Activated CD4-positive, alpha-beta T cell treated with anti-CD3 and anti-CD28 coated beads, Interleukin-10, Interleukin-2, amounts not matched to agents 100 ng/mL and 50 ng/mL, durations not matched to agents 16 hours and 8 hours (primary cell): ENCODE results near the gene PPP1R9B.

Experiments used
- DNase-seq: peaks from one replicate; pipeline ENCODE4 v3.0.0-alpha.2; 2020

PPP1R9B gene

DNA sequence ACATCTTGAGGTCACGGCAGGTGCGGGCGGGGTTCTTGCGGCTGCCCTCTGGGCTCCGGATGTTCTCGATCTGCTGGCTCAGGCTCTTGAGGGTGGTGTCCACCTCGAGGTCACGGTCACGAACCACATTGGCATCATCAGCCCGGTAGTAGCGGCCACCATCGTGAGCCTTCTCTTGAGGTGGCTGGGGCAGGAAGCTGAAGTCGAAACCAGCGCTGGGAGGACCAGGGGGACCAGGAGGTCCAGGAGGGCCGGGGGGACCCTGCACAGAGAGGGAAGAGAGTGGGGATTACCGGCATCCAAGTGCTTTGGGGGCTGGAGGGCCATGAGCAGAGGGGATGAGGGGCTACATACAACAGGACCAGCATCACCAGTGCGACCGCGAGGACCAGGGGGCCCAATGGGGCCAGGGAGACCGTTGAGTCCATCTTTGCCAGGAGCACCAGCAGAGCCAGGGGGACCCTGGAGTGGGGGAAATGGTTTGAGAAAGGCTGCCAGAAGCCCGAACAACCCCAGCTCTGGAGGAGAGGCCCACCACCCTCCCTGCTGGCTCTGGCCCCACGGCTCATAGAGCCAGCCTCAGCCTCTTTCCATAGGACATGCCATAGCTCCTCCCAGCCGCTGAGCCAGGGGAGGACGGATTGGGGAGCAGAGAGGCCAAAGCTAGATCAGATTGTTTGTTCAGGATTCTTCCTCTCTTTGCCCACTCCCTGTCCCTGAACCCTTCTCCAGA, 36.4 kb upstream of the PPP1R9B start:
- no peak for DNase-seq

DNA sequence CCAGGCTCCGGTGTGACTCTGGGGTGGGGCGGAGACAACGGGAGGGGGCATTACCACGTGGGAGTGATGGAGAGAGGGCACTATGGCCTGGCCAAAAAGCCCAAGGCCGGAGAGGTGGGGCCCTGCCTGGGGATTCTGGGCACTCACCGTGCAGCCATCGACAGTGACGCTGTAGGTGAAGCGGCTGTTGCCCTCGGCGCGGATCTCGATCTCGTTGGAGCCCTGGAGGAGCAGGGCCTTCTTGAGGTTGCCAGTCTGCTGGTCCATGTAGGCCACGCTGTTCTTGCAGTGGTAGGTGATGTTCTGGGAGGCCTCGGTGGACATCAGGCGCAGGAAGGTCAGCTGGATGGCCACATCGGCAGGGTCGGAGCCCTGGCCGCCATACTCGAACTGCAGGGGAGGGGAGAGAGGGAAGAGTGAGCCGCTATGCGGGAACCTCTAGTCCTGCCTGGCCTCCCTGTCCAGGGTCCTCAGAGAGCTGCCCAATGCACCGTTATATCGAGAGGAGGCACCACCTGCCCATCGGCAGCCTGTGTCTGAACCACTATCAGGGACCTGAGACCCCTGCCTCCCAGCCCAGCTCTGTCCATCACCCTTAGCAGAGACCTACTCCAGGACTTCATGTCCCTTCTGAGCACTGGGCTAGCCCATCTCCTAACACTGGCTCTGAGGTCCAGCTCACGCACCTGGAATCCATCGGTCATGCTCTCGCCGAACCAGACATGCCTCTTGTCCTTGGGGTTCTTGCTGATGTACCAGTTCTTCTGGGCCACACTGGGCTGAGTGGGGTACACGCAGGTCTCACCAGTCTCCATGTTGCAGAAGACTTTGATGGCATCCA, 35.4 kb upstream of the PPP1R9B start:
- no peak for DNase-seq

DNA sequence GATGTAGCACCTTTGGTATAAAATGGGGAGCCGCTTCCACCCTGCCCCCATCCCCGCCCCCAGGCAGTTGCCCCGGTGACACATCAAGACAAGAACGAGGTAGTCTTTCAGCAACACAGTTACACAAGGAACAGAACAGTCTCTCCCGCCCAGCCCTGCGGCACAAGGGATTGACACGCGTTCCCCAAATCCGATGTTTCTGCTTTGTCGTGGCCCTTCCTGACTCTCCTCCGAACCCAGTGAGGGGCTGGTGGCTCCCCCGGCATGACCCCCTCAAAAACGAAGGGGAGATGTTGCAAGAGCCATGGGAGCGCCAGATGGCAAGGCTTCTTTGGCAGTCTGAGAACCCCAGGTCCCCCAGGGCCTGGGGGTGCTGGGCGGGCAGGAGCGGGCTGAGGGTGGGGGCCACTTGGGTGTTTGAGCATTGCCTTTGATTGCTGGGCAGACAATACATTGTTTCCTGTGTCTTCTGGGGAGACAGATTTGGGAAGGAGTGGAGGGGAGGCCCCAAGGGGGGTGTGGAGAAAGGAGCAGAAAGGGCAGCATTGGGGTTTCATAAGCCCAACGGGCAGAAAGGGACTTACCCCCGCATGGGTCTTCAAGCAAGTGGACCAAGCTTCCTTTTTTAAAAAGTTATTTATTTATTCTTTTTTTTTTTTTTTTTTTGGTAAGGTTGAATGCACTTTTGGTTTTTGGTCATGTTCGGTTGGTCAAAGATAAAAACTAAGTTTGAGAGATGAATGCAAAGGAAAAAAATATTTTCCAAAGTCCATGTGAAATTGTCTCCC, 34.3 kb upstream of the PPP1R9B start:
- DNase-seq: no peak

DNA sequence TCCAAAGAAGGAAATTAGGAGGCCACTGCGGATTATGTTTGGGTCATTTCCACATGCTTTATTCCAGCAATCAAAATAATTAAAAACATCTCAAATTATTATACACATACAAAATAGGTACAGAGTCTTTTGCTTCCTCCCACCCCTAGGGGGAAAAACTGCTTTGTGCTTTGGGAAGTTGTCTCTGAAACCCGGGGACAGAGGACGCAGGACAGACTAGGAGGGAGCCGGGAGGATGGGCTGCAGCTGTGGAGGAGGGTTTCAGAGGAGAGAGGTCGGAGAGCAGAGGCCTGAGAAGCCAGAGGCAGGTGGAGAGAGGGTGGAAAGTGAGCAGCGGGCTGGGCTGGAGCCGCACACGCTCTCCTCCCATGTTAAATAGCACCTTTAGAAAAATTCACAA, 33.6 kb upstream of the PPP1R9B start:
- no peak for DNase-seq

DNA sequence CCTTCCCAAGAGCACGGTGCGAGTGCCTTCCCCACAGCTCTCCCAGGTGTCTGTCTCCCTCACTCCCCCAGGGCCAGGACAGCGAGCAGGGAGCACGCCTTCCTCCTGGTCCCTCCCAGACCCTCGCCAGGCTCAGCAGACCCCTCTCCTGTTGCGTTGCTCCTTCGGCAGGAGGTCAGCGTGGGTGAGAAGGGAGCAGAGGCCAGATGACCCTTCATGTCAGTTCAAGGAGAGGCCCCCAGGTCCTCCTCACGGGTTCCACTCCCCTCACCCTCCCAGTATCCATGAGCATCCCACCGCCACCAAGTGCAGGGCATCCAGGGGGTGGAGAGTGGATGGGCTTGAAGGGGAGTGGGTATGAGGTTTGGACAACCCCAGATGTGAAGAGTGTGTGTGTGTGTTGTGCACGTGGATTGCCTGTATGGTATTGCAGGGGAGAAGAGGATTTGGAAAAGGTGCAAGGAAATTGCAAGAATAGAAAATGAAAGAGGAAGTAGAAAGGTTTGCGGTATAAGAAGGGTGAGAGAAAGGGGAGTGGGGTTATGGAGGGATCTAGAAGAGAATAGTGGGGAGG, 33.0 kb upstream of the PPP1R9B start:
- no peak for DNase-seq

DNA sequence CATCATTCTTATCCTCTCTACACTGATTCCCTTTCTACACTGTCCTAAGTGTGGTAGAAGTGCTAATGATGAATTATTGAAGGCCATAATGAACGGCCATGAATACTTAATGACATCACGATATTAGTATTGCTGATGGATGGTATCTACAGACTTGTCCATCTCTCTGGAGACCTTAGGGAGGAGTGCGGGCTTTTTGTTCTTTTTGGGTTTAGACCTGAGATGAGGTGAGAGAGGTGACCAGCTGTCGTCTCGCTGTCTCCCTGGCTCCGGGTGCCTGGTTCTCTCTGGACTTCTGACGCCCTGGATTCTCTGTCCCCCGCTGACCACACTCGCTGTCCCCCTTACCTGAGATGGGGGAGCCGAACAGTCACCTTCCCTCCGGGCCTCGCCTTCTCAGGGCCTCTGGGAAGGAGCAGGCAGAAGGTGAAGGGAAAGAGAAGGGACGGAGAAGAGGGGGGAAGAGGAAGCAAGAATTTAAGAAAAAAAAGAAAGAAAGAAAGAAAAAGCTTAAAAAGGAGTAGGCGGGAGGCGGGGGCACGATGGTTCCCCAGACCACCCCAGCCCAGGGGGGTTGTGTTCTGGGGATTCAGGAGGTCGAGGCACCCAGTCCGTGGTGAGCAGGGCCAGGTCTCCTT, 32.4 kb upstream of the PPP1R9B start:
- DNase-seq: no peak

DNA sequence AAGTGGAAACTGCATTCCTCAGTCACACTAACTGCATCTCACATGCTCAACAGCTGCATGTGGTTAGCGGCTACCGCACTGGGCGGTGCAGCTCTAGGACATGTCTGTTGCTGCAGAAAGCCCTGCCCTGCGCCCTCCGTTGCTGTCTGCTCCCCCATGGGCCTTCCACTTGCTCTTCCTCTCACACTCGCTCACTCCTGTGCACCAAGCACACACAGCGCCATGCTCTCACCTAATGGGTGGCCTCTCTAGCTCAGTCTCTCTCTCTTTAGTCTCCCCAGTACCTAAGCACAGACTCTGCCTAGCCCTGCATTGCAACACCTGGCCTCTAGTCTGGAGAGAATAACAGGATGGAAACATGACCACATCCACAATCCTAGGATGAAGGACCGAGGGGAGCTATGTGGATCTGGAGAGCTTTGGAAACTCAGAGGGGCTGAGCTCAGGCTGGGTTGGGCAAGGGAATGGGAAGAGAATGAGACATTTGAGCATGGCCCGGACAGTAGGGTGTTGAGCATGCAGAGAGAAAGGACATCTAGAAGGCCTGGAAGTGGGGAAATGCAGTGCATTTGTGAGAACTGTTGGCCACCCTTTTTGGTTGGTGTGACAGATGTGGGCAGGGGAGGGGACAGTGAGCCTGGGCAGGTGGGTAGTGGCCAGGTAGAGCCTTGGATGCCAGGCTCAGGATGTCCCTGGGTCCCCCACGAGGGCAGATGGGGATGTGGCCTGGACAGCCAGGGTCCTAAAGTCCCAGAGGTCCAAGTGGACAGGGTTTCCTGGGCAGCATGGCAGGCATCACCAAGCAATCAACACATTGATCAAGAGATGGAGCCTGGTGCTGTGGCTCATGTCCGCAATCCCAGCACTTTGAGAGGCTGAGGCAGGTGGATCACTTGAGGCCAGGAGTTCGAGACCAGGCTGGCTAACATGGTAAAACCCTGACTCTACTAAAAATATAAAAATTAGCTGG, 31.4 kb upstream of the PPP1R9B start:
- no peak for DNase-seq

DNA sequence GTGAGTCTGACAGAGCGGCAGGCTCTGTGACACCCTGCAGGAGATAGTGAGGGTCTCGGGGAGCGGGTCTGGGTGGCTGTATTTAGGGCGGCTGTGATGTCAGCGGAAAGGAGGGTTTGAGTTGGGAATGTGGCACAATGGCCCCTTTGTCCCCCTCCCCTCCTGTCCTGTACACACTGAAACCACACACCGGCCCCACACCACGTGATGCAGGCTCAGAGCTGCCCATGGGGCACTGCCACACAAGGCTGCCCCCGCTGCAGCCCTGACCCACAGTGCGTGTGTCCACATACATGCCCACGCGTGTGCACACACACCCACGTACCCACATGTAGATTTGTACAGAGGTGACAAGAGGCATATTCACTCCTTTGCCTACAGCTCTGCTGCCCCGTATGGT, 30.7 kb upstream of the PPP1R9B start:
- DNase-seq: no peak

DNA sequence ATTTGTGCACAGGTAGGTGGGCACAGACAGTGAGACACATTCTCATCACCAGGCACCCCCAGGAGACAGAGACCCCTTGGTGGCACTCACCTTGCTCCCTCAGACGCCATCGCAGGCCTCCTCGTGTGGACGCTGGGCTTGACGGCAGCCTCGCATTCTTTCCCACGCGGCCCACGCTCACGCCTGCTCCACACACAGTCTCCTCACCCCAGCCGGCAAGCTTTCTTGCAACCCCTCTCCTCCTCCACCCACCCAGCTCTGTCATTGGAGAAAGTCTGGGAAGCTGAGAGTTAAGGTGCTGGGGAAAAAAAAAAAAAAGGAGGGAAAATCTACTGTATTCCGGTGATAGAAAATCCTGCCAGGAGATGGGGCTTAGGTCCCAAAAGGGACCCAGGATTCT, 30.1 kb upstream of the PPP1R9B start:
- no peak for DNase-seq

DNA sequence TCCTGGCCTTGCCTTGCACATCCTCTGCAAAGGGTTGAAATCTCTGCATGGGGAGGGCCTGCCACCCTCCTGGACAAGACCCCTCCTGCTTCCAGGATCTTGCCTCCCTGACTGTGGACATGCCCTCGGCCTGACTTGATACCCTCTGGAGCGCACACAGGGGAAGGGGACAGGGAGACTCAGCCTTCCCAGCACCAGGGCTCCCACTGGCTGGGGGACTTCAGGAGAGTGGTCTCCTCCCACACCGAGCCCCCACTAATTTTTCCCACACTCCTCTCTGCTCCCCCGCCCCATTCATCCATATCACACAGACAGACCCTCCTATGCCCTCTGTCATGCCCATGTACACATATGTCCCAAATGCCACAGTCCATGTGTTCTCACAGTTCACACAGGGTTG, 29.6 kb upstream of the PPP1R9B start:
- DNase-seq: no peak

DNA sequence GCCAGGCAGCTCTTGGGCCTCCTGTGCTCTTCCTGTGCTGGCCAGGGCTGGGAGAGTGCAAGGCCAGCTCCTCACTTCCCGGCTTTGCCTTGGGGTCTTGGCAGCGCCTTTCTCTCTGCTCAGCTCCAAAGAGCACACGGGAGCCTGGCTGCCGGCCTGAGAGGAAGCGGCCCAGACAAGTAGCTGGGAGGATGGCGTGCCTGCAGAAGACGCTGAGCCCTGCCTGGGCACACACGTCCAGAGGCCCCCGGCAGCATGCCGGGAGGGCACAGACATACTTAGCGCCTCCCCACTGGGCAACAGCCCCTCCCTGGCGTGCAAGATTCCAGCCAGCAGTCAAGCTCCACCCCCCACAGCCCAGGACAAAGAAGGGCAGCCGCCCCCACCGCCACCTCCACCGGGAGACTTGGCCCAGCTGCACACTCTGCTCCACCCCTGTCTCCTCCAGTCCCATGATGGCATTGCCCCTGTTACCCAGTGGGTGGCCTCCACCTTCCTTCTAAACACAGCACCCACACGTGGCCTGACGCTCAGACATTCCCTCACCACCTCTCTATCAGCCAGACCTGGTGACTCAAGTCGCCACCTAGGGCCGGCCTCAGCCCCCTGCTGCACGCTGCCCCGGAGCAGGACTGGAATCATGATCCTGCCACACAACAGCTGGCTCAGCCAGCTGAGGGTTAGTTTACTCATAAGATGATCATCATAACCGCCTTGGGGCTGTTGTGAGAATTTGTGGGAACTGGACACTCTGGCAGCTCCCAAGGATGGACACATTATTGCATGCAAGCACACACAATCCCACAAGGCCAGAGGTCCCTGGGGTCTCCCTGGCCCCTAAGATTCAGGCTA, 27.7 kb upstream of the PPP1R9B start:
- DNase-seq: peak; percentile 57

DNA sequence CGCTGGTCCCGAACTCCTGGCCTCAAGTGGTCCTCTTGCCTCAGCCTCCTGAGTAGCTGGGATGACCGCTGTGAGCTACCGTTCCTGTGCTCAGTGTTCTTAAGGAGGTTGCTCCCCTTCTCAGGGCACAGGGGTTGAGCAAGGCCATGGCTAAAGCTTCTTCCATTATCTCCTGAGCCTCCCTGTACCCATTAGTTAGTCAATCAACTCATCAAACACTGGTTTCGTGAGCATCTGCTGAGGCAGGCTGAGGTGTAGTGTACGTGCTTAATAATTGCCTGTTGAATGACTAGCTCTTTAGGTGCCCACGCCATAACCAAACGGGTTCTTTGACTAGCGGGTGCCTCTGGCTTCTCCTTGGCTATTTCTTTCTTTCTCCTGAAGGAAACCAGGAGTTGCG, 27.0 kb upstream of the PPP1R9B start:
- DNase-seq: no peak

DNA sequence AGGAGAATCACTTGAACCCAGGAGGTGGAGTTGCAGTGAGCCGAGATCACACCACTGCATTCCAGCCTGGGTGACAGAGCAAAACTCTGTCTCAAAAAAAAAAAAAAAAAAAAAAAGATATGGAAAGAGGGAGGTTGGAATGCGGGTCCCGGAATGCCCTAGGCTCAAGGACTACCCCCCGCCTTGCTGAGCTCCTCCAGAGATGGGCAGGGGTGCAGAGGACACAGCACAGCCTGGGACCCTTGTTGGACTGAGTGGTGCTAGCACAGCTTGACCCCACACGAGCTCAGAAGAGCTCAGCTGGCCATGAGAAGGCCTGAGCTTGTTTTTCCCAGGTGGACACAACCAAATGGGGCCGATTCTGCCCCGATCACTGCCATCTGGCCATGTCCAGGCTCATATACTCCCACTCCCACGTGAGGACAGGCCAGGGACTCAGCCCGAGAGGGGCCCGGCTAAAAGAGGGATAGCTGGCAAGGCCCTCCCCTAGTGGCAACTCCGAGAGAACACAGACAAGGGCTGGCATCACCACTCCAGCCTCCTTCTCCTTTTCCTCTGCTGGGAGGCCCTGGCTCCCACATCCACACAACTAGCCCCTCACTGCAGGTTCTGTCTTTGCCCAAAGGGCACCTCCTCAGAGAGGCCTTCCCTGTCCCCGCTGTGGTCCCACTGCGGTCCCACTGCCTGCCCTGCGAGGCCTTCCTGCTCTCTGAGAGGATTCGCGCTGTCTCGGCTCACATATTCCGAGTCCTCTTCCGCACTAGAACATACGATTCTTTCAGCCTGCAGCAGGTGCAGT, 26.3 kb upstream of the PPP1R9B start:
- no peak for DNase-seq

DNA sequence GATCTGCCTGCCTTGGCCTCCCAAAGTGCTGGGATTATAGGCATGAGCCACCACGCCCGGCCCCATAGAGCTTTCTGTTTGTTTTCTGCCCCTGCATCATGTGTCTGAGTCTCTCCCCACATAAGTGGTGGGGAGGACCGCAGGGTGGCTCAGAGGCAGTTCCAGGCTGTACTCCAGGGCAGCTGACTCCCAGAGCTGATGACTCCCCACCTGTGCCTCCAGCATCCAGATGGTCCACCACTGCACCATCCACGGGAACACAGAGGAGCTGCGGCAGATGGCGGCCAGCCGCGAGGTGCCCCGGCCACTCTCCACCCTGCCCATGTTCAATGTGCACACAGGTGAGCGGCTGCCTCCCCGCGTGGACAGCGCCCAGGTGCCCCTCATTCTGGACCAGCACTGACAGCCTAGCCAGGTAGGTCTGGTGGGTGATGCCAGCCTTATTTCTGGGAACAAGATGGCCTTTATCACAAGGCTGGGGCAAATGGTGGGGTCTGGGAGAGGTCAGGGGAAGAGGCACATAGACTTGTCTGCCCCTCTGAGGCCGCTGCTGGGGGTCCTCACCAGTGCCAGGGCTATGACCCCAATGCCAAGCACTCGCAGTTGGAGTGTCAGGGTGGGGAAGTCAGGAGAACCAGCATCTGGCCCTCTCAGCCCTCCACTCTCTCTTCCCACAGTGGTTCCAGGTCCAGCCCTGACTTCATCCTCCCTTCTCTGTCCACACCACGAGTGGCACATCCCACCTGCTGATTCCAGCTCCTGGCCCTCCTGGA, 24.7 kb upstream of the PPP1R9B start:
- no peak for DNase-seq

DNA sequence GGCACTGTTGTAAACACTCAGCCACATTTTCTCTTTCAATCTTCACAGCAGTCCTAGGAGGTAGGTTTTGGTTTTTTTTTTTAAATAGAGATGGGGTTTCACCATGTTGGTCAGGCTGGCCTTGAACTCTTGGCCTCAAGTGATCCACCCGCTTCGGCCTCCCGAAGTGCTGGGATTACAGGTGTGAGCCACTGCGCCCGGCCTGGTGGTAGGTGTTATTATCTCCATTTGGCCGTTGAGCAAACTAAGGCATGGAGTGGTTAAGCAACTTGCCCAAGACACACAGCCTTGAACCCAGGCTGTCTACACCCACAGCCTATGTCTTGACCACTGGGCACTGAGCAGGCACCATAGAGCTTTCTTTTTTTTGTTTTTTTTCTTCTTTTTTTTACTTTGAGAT, 24.0 kb upstream of the PPP1R9B start:
- no peak for DNase-seq

DNA sequence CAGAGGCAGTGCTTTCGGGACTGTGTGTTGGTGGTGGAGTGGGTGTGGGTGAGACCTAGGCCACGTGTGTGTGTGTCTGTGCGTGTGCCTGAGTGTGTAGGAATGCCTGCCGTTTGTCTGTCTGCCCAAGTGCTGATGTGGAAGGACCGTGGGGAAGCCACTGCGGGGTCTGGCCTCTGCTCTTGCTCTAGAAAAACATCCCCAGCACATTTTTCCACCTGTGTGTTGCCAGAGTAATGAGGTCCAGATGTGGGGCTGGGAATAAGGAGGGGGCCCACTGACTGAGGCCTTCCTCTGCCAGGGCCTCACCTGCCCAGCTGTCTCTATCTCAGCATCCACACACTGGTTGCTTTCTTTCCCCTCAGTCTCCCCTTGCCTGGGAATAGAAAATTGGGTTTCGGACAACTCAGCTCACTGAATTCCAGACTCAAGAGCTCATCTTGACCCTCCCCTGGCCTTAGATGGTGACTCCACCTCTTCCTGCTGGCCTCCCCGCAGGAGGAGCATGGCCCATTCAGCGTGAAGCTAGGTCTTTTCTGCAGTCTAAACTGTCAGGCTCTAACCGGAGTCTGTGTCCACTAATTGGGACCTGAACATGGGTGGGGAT, 23.0 kb upstream of the PPP1R9B start:
- DNase-seq: no peak

DNA sequence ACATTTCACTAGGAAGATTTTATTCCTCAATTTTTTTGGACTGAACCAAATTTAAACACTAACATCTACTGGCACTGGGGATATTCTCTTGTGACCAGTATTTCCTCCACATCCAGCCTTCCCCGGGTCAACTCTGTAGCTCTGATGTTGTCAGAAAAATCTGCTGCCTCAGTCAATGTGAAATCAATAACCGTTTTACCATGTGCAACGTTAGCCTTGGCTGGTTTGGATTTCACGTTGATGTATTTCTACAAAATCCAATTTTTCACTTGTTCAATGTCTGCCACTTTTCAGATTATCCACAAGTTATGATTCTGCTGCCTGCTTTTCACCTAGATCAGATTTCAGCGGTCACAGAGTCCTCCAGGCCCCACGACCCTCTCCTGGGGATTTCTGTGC, 22.5 kb upstream of the PPP1R9B start:
- no peak for DNase-seq

DNA sequence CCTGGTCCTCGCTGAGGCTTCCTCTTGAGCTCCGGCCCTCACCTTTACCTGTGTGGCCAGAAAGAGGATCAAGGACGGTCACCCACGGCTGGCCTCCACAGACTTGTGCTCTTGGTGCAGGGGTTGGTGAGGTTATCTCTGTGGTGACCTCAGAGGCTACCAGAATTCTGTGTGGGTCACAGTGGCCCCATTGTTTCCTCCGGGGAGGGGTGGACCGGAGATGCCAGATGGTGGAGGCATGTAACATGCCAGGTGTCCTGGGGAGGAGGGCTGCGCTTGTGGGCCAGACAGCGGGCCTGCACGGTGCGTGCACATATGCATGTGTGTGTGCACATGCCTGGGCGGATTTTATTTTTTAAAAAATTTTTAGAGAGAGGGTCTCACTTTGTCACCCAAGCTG, 21.7 kb upstream of the PPP1R9B start:
- DNase-seq: no peak
